HepG2 (cell line): Measurements from ENCODE around the gene SIN3A. TPM values are rescaled to one million over a fixed set of nuclear protein-coding genes. Genes with fewer than 3 reads are reported as not detected.

Source experiments
- FOXA3 ChIP-seq: IDR thresholded peaks from 2 replicates; pipeline ENCODE4 v1.6.1; 2016; ENCODE audit warnings: missing genetic modification reagents, missing compliant biosample characterization
- KAT8 ChIP-seq: IDR thresholded peaks from 2 replicates; pipeline ENCODE4 v1.6.1; 2016; ENCODE audit warnings: missing genetic modification reagents, missing compliant biosample characterization
- KDM4B ChIP-seq: sonication (generic); formaldehyde crosslinking; IDR thresholded peaks from 2 replicates; pipeline ENCODE4 v1.4.0; 2020; ENCODE audit warnings: missing genetic modification reagents
- MXD4 ChIP-seq: IDR thresholded peaks from 2 replicates; pipeline ENCODE4 v1.6.1; 2016; ENCODE audit warnings: mild to moderate bottlenecking, missing biosample characterization, missing genetic modification reagents
- POLR2AphosphoS5 ChIP-seq: IDR thresholded peaks from 2 replicates; pipeline ENCODE4 v1.6.1; 2012; ENCODE audit warnings: low read depth, low read length
- RBM22 ChIP-seq: fragments of 200-400 bp; formaldehyde crosslinking; optimal IDR thresholded peaks from 2 replicates; pipeline ENCODE3; 2017; ENCODE audit warnings: mild to moderate bottlenecking, low read length, moderate library complexity
- SIN3A ChIP-seq: IDR thresholded peaks from 2 replicates; pipeline ENCODE4 v1.6.1; 2011; ENCODE audit warnings: low read depth, mild to moderate bottlenecking, control low read depth, low read length, borderline replicate concordance
- ZBTB42 ChIP-seq: sonication (generic); formaldehyde crosslinking; IDR thresholded peaks from 2 replicates; pipeline ENCODE4 v1.5.0; 2020; ENCODE audit warnings: mild to moderate bottlenecking, missing genetic modification reagents
- ZFP36 ChIP-seq: fragments of 150-350 bp; IDR thresholded peaks from 2 replicates; pipeline ENCODE4 v1.6.1; 2018; ENCODE audit warnings: borderline replicate concordance, low read length, low read depth; ENCODE audit not compliant: partially characterized antibody
- ZFX ChIP-seq: sonication (generic); formaldehyde crosslinking; IDR thresholded peaks from 2 replicates; pipeline ENCODE4 v1.4.0; 2020; ENCODE audit warnings: mild to moderate bottlenecking, low read depth, missing genetic modification reagents, moderate library complexity
- ZNF431 ChIP-seq: sonication (generic); formaldehyde crosslinking; IDR thresholded peaks from 2 replicates; pipeline ENCODE4 v1.9.0; 2022; ENCODE audit warnings: missing genetic modification reagents, low read depth, mild to moderate bottlenecking, borderline replicate concordance
- ZNF569 ChIP-seq: sonication (generic); formaldehyde crosslinking; IDR thresholded peaks from 2 replicates; pipeline ENCODE4 v1.5.0; 2020; ENCODE audit warnings: mild to moderate bottlenecking, missing genetic modification reagents, moderate library complexity, borderline replicate concordance
- ZNF572 ChIP-seq: sonication (generic); formaldehyde crosslinking; IDR thresholded peaks from 2 replicates; pipeline ENCODE4 v1.5.1; 2020; ENCODE audit warnings: mild to moderate bottlenecking, missing genetic modification reagents
- ZSCAN12 ChIP-seq: sonication (generic); formaldehyde crosslinking; IDR thresholded peaks from 2 replicates; pipeline ENCODE4 v1.9.0; 2021; ENCODE audit warnings: mild to moderate bottlenecking, missing genetic modification reagents
- ZSCAN21 ChIP-seq: sonication (generic); formaldehyde crosslinking; IDR thresholded peaks from 2 replicates; pipeline ENCODE4 v1.8.0; 2022; ENCODE audit warnings: mild to moderate bottlenecking, missing genetic modification reagents, moderate library complexity, borderline replicate concordance
- ZSCAN9 ChIP-seq: IDR thresholded peaks from 2 replicates; pipeline ENCODE4 v1.6.1; 2016; ENCODE audit warnings: borderline replicate concordance
- polyA plus RNA-seq, 8 experiments: library from polyadenylated mRNA; depleted of rRNA in 3 of 8; stranded (reverse) in 7 of 8; unstranded in 1 of 8; fragments of >200 nt; fragmentation: Illumina TruSeq in 4 of 8; extraction: Trizol in 4 of 8; gene quantifications; 2 replicates each; pipeline versions ENCODE4 v1.2.1 to v1.2.3, GENCODE V29; 2011 to 2016; ENCODE audit warnings: low read depth in 4 of 8, missing spikeins in 1 of 8, mixed read lengths in 1 of 8; ENCODE audit not compliant: insufficient read depth in 1 of 8
- total RNA-seq, 5 experiments: library from RNA; depleted of rRNA; stranded (reverse); fragments of >200 nt; fragmentation: Illumina TruSeq; extraction: Trizol; gene quantifications; 2 replicates each; pipeline ENCODE4 v1.2.3, GENCODE V29; 2016; ENCODE audit warnings: low read depth in 1 of 5
- TF ChIP-seq, protein P1 (sequence below): sonication (generic); formaldehyde crosslinking; IDR thresholded peaks from 2 replicates; pipeline ENCODE4 v1.5.1; 2020; ENCODE audit warnings: mild to moderate bottlenecking, missing genetic modification reagents, moderate library complexity
- TF ChIP-seq, protein P2 (sequence below): IDR thresholded peaks from 2 replicates; pipeline ENCODE4 v1.6.1; 2012; ENCODE audit warnings: inconsistent platforms
- TF ChIP-seq, protein P3 (sequence below): sonication (generic); formaldehyde crosslinking; IDR thresholded peaks from 2 replicates; pipeline ENCODE4 v1.4.0; 2020; ENCODE audit warnings: missing genetic modification reagents, borderline replicate concordance
- TF ChIP-seq, protein P4 (sequence below): sonication (generic); formaldehyde crosslinking; conservative IDR thresholded peaks from 2 replicates; pipeline ENCODE4 v1.4.0; 2020; ENCODE audit warnings: missing genetic modification reagents
- TF ChIP-seq, protein P5 (sequence below): sonication (generic); formaldehyde crosslinking; IDR thresholded peaks from 2 replicates; pipeline ENCODE4 v1.8.1; 2022; ENCODE audit warnings: mild to moderate bottlenecking, missing genetic modification reagents

SIN3A gene
- total and polyA plus RNA-seq, 2 of the 13 experiments (the other 11 are each of a cell fraction or from before 2014, with no cell fraction given): 16.1 to 28.1 TPM

DNA sequence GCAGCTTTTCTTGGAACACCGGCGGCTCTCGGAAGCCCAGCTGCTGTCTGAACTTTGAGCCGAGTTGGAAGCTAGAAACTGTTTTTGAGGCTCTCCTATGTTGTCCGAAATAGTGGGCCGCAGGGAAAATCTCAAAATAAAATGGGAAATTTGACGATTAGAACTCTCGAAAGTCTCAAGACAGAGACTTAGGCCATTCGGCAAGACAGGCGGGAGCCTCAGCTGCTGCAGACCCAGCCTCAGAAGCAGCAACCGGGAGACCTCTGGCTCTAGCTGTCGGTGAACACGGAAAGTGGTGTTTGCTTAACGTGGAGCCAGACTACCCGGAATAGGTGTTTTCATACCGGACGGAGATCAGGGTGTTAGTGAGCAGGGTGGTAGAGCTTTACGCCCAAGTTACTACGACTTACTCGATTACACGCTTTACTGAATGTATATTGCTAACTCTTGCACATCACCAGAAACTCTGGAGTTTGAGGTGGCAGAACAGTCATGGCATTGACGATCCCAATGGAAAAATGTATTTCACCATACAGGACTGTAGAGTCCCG is 82.7 kb downstream of the SIN3A start (continued):
- TF ChIP-seq ZFP36 (peak; percentile 3), POLR2AphosphoS5 (peak; percentile 83), MXD4 (peak; percentile 98; the same call in 1 of the 2 replicates), FOXA3 (peak; percentile 63), RBM22 (peak; percentile 47), ZFX (CRISPR knock-in tag) (peak; percentile 17), KAT8 (CRISPR knock-in tag) (no peak), ZNF569 (CRISPR knock-in tag) (no peak), ZNF572 (0 out of 2 replicates have a peak, but pooled peaks have one; percentile 23), ZSCAN9 (CRISPR knock-in tag) (no peak), ZNF431 (CRISPR knock-in tag) (no peak), ZSCAN12 (CRISPR knock-in tag) (0 out of 2 replicates have a peak, but pooled peaks have one; percentile 46), ZBTB42 (CRISPR knock-in tag) (0 out of 2 replicates have a peak, but pooled peaks have one; percentile 18), KDM4B (CRISPR knock-in tag) (peak; percentile 8; the same call in 1 of the 2 replicates), ZSCAN21 (CRISPR knock-in tag) (no peak), SIN3A (peak; percentile 34; the same call in 1 of the 2 replicates)
- TF ChIP-seq, protein P1, sequence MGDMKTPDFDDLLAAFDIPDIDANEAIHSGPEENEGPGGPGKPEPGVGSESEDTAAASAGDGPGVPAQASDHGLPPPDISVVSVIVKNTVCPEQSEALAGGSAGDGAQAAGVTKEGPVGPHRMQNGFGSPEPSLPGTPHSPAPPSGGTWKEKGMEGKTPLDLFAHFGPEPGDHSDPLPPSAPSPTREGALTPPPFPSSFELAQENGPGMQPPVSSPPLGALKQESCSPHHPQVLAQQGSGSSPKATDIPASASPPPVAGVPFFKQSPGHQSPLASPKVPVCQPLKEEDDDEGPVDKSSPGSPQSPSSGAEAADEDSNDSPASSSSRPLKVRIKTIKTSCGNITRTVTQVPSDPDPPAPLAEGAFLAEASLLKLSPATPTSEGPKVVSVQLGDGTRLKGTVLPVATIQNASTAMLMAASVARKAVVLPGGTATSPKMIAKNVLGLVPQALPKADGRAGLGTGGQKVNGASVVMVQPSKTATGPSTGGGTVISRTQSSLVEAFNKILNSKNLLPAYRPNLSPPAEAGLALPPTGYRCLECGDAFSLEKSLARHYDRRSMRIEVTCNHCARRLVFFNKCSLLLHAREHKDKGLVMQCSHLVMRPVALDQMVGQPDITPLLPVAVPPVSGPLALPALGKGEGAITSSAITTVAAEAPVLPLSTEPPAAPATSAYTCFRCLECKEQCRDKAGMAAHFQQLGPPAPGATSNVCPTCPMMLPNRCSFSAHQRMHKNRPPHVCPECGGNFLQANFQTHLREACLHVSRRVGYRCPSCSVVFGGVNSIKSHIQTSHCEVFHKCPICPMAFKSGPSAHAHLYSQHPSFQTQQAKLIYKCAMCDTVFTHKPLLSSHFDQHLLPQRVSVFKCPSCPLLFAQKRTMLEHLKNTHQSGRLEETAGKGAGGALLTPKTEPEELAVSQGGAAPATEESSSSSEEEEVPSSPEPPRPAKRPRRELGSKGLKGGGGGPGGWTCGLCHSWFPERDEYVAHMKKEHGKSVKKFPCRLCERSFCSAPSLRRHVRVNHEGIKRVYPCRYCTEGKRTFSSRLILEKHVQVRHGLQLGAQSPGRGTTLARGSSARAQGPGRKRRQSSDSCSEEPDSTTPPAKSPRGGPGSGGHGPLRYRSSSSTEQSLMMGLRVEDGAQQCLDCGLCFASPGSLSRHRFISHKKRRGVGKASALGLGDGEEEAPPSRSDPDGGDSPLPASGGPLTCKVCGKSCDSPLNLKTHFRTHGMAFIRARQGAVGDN (CRISPR knock-in tag): peak; percentile 31
- TF ChIP-seq, protein P2, sequence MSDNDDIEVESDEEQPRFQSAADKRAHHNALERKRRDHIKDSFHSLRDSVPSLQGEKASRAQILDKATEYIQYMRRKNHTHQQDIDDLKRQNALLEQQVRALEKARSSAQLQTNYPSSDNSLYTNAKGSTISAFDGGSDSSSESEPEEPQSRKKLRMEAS: peak; percentile 91
- TF ChIP-seq, protein P3, sequence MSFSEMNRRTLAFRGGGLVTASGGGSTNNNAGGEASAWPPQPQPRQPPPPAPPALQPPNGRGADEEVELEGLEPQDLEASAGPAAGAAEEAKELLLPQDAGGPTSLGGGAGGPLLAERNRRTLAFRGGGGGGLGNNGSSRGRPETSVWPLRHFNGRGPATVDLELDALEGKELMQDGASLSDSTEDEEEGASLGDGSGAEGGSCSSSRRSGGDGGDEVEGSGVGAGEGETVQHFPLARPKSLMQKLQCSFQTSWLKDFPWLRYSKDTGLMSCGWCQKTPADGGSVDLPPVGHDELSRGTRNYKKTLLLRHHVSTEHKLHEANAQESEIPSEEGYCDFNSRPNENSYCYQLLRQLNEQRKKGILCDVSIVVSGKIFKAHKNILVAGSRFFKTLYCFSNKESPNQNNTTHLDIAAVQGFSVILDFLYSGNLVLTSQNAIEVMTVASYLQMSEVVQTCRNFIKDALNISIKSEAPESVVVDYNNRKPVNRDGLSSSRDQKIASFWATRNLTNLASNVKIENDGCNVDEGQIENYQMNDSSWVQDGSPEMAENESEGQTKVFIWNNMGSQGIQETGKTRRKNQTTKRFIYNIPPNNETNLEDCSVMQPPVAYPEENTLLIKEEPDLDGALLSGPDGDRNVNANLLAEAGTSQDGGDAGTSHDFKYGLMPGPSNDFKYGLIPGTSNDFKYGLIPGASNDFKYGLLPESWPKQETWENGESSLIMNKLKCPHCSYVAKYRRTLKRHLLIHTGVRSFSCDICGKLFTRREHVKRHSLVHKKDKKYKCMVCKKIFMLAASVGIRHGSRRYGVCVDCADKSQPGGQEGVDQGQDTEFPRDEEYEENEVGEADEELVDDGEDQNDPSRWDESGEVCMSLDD (CRISPR knock-in tag): no peak
- TF ChIP-seq, protein P4, sequence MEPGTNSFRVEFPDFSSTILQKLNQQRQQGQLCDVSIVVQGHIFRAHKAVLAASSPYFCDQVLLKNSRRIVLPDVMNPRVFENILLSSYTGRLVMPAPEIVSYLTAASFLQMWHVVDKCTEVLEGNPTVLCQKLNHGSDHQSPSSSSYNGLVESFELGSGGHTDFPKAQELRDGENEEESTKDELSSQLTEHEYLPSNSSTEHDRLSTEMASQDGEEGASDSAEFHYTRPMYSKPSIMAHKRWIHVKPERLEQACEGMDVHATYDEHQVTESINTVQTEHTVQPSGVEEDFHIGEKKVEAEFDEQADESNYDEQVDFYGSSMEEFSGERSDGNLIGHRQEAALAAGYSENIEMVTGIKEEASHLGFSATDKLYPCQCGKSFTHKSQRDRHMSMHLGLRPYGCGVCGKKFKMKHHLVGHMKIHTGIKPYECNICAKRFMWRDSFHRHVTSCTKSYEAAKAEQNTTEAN (CRISPR knock-in tag): 0 out of 2 replicates have a peak, but pooled peaks have one; percentile 11
- TF ChIP-seq, protein P5, sequence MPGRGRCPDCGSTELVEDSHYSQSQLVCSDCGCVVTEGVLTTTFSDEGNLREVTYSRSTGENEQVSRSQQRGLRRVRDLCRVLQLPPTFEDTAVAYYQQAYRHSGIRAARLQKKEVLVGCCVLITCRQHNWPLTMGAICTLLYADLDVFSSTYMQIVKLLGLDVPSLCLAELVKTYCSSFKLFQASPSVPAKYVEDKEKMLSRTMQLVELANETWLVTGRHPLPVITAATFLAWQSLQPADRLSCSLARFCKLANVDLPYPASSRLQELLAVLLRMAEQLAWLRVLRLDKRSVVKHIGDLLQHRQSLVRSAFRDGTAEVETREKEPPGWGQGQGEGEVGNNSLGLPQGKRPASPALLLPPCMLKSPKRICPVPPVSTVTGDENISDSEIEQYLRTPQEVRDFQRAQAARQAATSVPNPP: no peak
